Brain pericyte (primary cell): ENCODE results near the gene CCNI2.

ENCODE experiments used
- DNase-seq: peaks from one replicate; pipeline ENCODE4 v3.0.0-alpha.2; 2012; ENCODE audit warnings: low read depth, low spot score

CCNI2 gene

GRCh38 chr5:132764671-132765238 is 17.5 kb downstream of the CCNI2 start:
- DNase-seq = no peak

- no peak for DNase-seq
These were observed 18.2 kb downstream of the CCNI2 start for GRCh38 chr5:132765311-132766019.

- no peak for DNase-seq
These were observed 19.0 kb downstream of the CCNI2 start for GRCh38 chr5:132766020-132766805.

GRCh38 chr5:132766806-132767055 is 19.5 kb downstream of the CCNI2 start:
- no peak for DNase-seq

GRCh38 chr5:132767150-132767549 is 19.9 kb downstream of the CCNI2 start:
- DNase-seq = no peak

GRCh38 chr5:132768485-132768868 is 21.3 kb downstream of the CCNI2 start:
- DNase-seq = no peak

- DNase-seq = no peak
These were observed 23.4 kb downstream of the CCNI2 start for GRCh38 chr5:132770476-132771159.

- no peak for DNase-seq
These were observed 24.3 kb downstream of the CCNI2 start for GRCh38 chr5:132771503-132771998.

GRCh38 chr5:132772291-132773070 is 25.3 kb downstream of the CCNI2 start:
- no peak for DNase-seq

- no peak for DNase-seq
These were observed 25.9 kb downstream of the CCNI2 start for GRCh38 chr5:132773114-132773513.

- DNase-seq = no peak
These were observed 26.6 kb downstream of the CCNI2 start for GRCh38 chr5:132773601-132774355.

- DNase-seq = no peak
These were observed 27.2 kb downstream of the CCNI2 start for GRCh38 chr5:132774406-132774805.

- DNase-seq = no peak
These were observed 27.7 kb downstream of the CCNI2 start for GRCh38 chr5:132774896-132775295.

GRCh38 chr5:132775476-132775961 is 28.3 kb downstream of the CCNI2 start:
- DNase-seq = no peak

GRCh38 chr5:132776131-132776937 is 29.1 kb downstream of the CCNI2 start:
- DNase-seq = no peak

- DNase-seq = no peak
These were observed 29.6 kb downstream of the CCNI2 start for GRCh38 chr5:132776938-132777208.

- DNase-seq = no peak
These were observed 30.2 kb downstream of the CCNI2 start, which contains the start of gene SEPTIN8 for GRCh38 chr5:132777209-132778069. Gene SEPTIN8 (minus strand): TSS chr5:132777239. CDS start chr5:132777137, 102 bp downstream.

- no peak for DNase-seq
These were observed 30.9 kb downstream of the CCNI2 start for GRCh38 chr5:132778129-132778528.

- DNase-seq = no peak
These were observed 31.6 kb downstream of the CCNI2 start for GRCh38 chr5:132778856-132779255.
